Measurements from ENCODE around the gene JARID2.

Gene JARID2

GRCh38 chr6:15362274-15363160 is 116.6 kb downstream of the JARID2 start:
- DNase-seq, result no peak

- DNase-seq, result no peak
Measured at GRCh38 chr6:15363164-15363522, 117.3 kb downstream of the JARID2 start.

GRCh38 chr6:15363523-15364400 is 117.9 kb downstream of the JARID2 start:
- DNase-seq, result no peak

GRCh38 chr6:15364401-15365037 is 118.7 kb downstream of the JARID2 start:
- DNase-seq, result no peak

GRCh38 chr6:15365273-15365687 is 119.4 kb downstream of the JARID2 start:
- no peak for DNase-seq

- DNase-seq, result no peak
Measured at GRCh38 chr6:15366003-15366535, 120.2 kb downstream of the JARID2 start.

- DNase-seq, result no peak
Measured at GRCh38 chr6:15366879-15367278, 121.0 kb downstream of the JARID2 start.

GRCh38 chr6:15368186-15368585 is 122.3 kb downstream of the JARID2 start:
- DNase-seq, result no peak

GRCh38 chr6:15368873-15369272 is 123.0 kb downstream of the JARID2 start:
- DNase-seq, result no peak

- no peak for DNase-seq
Measured at GRCh38 chr6:15369838-15370237, 124.0 kb downstream of the JARID2 start.

- no peak for DNase-seq
Measured at GRCh38 chr6:15370733-15371671, 125.1 kb downstream of the JARID2 start.

- no peak for DNase-seq
Measured at GRCh38 chr6:15372932-15373331, 127.1 kb downstream of the JARID2 start.

GRCh38 chr6:15374119-15374518 is 128.2 kb downstream of the JARID2 start:
- no peak for DNase-seq

- DNase-seq, result no peak
Measured at GRCh38 chr6:15375018-15375417, 129.1 kb downstream of the JARID2 start.

GRCh38 chr6:15375638-15376290 is 129.9 kb downstream of the JARID2 start:
- DNase-seq, result no peak

GRCh38 chr6:15376900-15377487 is 131.1 kb downstream of the JARID2 start:
- DNase-seq, result no peak

GRCh38 chr6:15378272-15378671 is 132.4 kb downstream of the JARID2 start:
- DNase-seq, result no peak

- no peak for DNase-seq
Measured at GRCh38 chr6:15378866-15379265, 133.0 kb downstream of the JARID2 start.

GRCh38 chr6:15380351-15380750 is 134.5 kb downstream of the JARID2 start:
- DNase-seq, result no peak

GRCh38 chr6:15382089-15382488 is 136.2 kb downstream of the JARID2 start:
- no peak for DNase-seq

GRCh38 chr6:15382712-15383111 is 136.8 kb downstream of the JARID2 start:
- no peak for DNase-seq
